ENCODE measurements around the gene ZNF41.

GRCh38 chrX:47518144-47518543 is 35.1 kb upstream of the ZNF41 start:
- TF ChIP-seq POLR2A (IDR thresholded peaks at IDR 0.05) (no peak), POLR2AphosphoS5 (IDR thresholded peaks at IDR 0.05; ENCODE audit: insufficient read depth in 1 of 2, low read depth in 1 of 2) (no peak)
- TF ChIP-seq, protein P1, sequence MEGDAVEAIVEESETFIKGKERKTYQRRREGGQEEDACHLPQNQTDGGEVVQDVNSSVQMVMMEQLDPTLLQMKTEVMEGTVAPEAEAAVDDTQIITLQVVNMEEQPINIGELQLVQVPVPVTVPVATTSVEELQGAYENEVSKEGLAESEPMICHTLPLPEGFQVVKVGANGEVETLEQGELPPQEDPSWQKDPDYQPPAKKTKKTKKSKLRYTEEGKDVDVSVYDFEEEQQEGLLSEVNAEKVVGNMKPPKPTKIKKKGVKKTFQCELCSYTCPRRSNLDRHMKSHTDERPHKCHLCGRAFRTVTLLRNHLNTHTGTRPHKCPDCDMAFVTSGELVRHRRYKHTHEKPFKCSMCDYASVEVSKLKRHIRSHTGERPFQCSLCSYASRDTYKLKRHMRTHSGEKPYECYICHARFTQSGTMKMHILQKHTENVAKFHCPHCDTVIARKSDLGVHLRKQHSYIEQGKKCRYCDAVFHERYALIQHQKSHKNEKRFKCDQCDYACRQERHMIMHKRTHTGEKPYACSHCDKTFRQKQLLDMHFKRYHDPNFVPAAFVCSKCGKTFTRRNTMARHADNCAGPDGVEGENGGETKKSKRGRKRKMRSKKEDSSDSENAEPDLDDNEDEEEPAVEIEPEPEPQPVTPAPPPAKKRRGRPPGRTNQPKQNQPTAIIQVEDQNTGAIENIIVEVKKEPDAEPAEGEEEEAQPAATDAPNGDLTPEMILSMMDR (IDR thresholded peaks at IDR 0.05): no peak

Data from vagina (tissue), 2 donors.